CD4-positive, alpha-beta memory T cell (primary cell): ENCODE data around the gene TNKS2. TPM values are rescaled to one million over a fixed set of nuclear protein-coding genes. Genes with fewer than 3 reads are reported as not detected.
A peak's percentile ranks its signal among the peaks of the same experiment; 100 is the strongest.

ENCODE experiments used
- CTCF ChIA-PET: fragments of 350-600 bp; sonication (Branson Sonifier 250); formaldehyde crosslinking; loops from one replicate; lab custom pipeline; 2021; ENCODE audit warnings: inconsistent platforms; ENCODE audit not compliant: partially characterized antibody; lab: Charles Lee
- POLR2A ChIA-PET: fragments of 350-600 bp; sonication (Branson Sonifier 250); formaldehyde crosslinking; loops from one replicate; lab custom pipeline; 2021; ENCODE audit not compliant: partially characterized antibody; lab: Charles Lee
- DNase-seq, 5 donors: peaks; one replicate each; pipeline versions ENCODE4 v3.0.0 to v3.0.0-alpha.2; 2020 to 2022; ENCODE audit warnings: mixed read lengths in 1 of 5
- H3K27ac ChIP-seq: one replicate; pipeline ENCODE4 v1.7.0; 2013; ENCODE audit warnings: low read depth, low read length
- H3K27me3 ChIP-seq: 2 replicates; pipeline ENCODE4 v1.7.0; 2013; ENCODE audit warnings: mild to moderate bottlenecking, low read length, moderate library complexity; ENCODE audit not compliant: insufficient read depth
- H3K36me3 ChIP-seq: 2 replicates; pipeline ENCODE4 v1.7.0; 2013; ENCODE audit warnings: mild to moderate bottlenecking, low read length, moderate library complexity; ENCODE audit not compliant: insufficient read depth
- H3K4me1 ChIP-seq: 2 replicates; pipeline ENCODE4 v1.7.0; 2013; ENCODE audit warnings: mild to moderate bottlenecking, low read length, moderate library complexity; ENCODE audit not compliant: insufficient read depth
- H3K4me3 ChIP-seq, 2 donors: one replicate each; pipeline ENCODE4 v1.7.0; 2013; ENCODE audit warnings: low read length in 2 of 2, mild to moderate bottlenecking in 1 of 2
- H3K9me3 ChIP-seq, 2 donors: one replicate each; pipeline ENCODE4 v1.7.0; 2013; ENCODE audit warnings: low read length in 2 of 2, control low read depth in 1 of 2; ENCODE audit not compliant: control insufficient read depth in 1 of 2
- H3K27ac Mint-ChIP-seq, 7 donors: one replicate each; pipeline ENCODE4 v1.8.0; 2020 to 2021; ENCODE audit warnings: mixed read lengths in 7 of 7, mild to moderate bottlenecking in 6 of 7, inconsistent platforms in 3 of 7, moderate library complexity in 3 of 7
- H3K27me3 Mint-ChIP-seq, 2 donors: one replicate each; pipeline ENCODE4 v1.8.0; 2020 to 2021; ENCODE audit warnings: mixed read lengths in 2 of 2
- H3K36me3 Mint-ChIP-seq, 2 donors: one replicate each; pipeline ENCODE4 v1.8.0; 2020 to 2021; ENCODE audit warnings: mixed read lengths in 2 of 2, inconsistent platforms in 1 of 2, mild to moderate bottlenecking in 1 of 2
- H3K4me1 Mint-ChIP-seq, 4 donors: one replicate each; pipeline ENCODE4 v1.8.0; 2020 to 2021; ENCODE audit warnings: mixed read lengths in 4 of 4, mild to moderate bottlenecking in 1 of 4
- H3K4me3 Mint-ChIP-seq, 8 donors: one replicate each; pipeline ENCODE4 v1.8.0; 2020 to 2021; ENCODE audit warnings: mixed read lengths in 8 of 8, mild to moderate bottlenecking in 7 of 8, moderate library complexity in 6 of 8, inconsistent platforms in 3 of 8
- H3K9me3 Mint-ChIP-seq, 8 donors: one replicate each; pipeline ENCODE4 v1.8.0; 2020 to 2021; ENCODE audit warnings: mixed read lengths in 8 of 8, mild to moderate bottlenecking in 5 of 8, inconsistent platforms in 3 of 8, moderate library complexity in 1 of 8
- intact Hi-C: fragments of 100-400 bp; cut with micrococcal nuclease; formaldehyde crosslinking; loops from one replicate; pipeline ENCODE4 v1.15.1; 2023
- polyA plus RNA-seq, 2 donors: library from polyadenylated mRNA; unstranded; fragments of 300-500 nt; fragmentation: Illumina TruSeq; gene quantifications; one replicate each; pipeline ENCODE4 v1.2.3, GENCODE V29; 2021
- total RNA-seq, 2 experiments: library from RNA; stranded (reverse); gene quantifications; one replicate each; pipeline ENCODE4 v1.2.3, GENCODE V29; 2021

Gene TNKS2
- total and polyA plus RNA-seq, 4 experiments from 2014 or later: 18.7 to 70.0 (median 48.1) TPM

DNA sequence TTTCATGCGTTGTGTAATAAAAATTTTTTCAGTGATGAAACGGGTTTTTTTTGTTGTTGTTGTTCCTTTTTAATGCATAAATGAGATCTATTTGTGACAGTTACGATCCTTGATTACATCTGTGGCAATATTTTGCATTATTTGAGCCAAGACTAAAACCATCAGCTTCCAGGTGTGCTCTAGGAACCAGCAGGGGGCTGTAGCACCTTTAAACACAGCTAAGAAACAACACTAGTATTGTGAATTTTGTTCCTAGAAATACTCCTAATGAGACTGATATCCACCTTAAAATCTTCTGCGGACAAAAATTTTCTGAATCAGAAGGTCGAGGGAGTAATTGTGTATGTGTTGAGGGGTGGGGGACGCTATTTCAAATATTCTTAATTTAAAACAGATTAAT lies 58.4 kb downstream of the TNKS2 start:
- Histone ChIP-seq H3K36me3 (peaks cover 59% of the 10 kb centered on the region), H3K9me3 (no peaks in the 10 kb centered on the region), H3K4me3 (no peak overlapping the region), H3K27ac (no peak overlapping the region), H3K27me3 (no peaks in the 10 kb centered on the region), H3K4me1 (no peaks in the 10 kb centered on the region)
- no peak for DNase-seq
- Mint-ChIP-seq H3K4me3 (no peak overlapping the region), H3K36me3 (peaks cover 52 to 79% of the 10 kb centered on the region in 2 donors), H3K27ac (peak overlapping the region in 2 of 7 donors; percentile 51 to 65), H3K4me1 (peaks cover 0 to 3% (median 0%) of the 10 kb centered on the region in 4 donors), H3K9me3 (no peaks in the 10 kb centered on the region), H3K27me3 (no peaks in the 10 kb centered on the region)
- intact Hi-C loops: loop anchor here (1.0 to 10.0 kb wide), 3 partner anchors 39 to 92 kb away; no protein-coding TSS in a partner anchor
- CTCF ChIA-PET: no interaction called here
- POLR2A ChIA-PET: interaction anchor here (0.9 to 1.4 kb wide), 2 partner anchors 52 to 58 kb away, joined by 3 to 4 read pairs; partner anchors contain the start of gene TNKS2

DNA sequence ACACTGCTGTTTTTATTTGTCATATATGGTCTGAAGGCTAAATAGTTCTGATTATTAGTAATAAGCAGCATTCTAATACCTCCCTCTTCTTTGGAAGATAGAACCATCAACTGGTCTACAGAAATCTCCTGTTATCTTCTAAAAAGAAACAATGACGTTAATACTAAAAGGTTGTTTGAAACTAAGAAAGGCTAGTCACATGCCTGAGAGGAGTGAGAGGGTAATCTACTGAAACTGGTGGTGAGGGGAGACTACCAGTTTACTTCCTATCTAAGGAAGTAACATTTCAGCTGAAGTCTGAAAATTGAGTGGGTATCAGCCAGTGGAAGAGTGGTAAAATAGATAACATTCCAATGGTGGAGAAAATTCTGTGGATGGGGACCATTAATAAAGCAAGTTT lies 62.7 kb downstream of the TNKS2 start:
- H3K27ac ChIP-seq: no peak overlapping the region
- no peaks in the 10 kb centered on the region for H3K4me1 ChIP-seq
- intact Hi-C loops: no loop called here
- POLR2A ChIA-PET: no interaction called here
- no peak overlapping the region for H3K4me3 ChIP-seq
- Mint-ChIP-seq H3K4me3 (no peak overlapping the region), H3K27ac (peak overlapping the region in 2 of 7 donors; percentile 55 to 69), H3K4me1 (peaks cover 0 to 3% (median under 1%) of the 10 kb centered on the region in 4 donors), H3K9me3 (no peaks in the 10 kb centered on the region), H3K36me3 (peaks cover 56 to 85% of the 10 kb centered on the region in 2 donors), H3K27me3 (no peaks in the 10 kb centered on the region)
- no peaks in the 10 kb centered on the region for H3K9me3 ChIP-seq
- H3K36me3 ChIP-seq: peaks cover 48% of the 10 kb centered on the region
- no peak for DNase-seq
- CTCF ChIA-PET: interaction anchor here (1.9 kb wide), 1 partner anchor 52 kb away, joined by 4 read pairs; no protein-coding TSS in a partner anchor
- no peaks in the 10 kb centered on the region for H3K27me3 ChIP-seq

- ChIA-PET POLR2A (no interaction called here), CTCF (interaction anchor here (1.0 kb wide), 1 partner anchor 15 kb away, joined by 3 read pairs; no protein-coding TSS in a partner anchor)
- Mint-ChIP-seq H3K36me3 (peaks cover 36 to 58% of the 10 kb centered on the region in 2 donors), H3K27ac (no peak overlapping the region), H3K27me3 (no peaks in the 10 kb centered on the region), H3K4me3 (no peak overlapping the region), H3K4me1 (peaks cover 0 to 1% (median 0%) of the 10 kb centered on the region in 4 donors), H3K9me3 (no peaks in the 10 kb centered on the region)
- intact Hi-C loops: no loop called here
- Histone ChIP-seq H3K4me1 (no peaks in the 10 kb centered on the region), H3K4me3 (no peak overlapping the region), H3K9me3 (no peaks in the 10 kb centered on the region), H3K27me3 (no peaks in the 10 kb centered on the region), H3K36me3 (peaks cover 25% of the 10 kb centered on the region), H3K27ac (no peak overlapping the region)
- no peak for DNase-seq
These were observed 65.9 kb downstream of the TNKS2 start for GRCh38 chr10:91864099-91864498.

GRCh38 chr10:91864744-91865143 lies 66.5 kb downstream of the TNKS2 start:
- intact Hi-C loops: no loop called here
- peaks cover 36 to 52% of the 10 kb centered on the region in 2 donors for H3K36me3 Mint-ChIP-seq

GRCh38 chr10:91865562-91866081 lies 67.4 kb downstream of the TNKS2 start:
- no peaks in the 10 kb centered on the region for H3K9me3 ChIP-seq
- Mint-ChIP-seq H3K4me1 (peaks cover 0 to 1% (median 0%) of the 10 kb centered on the region in 4 donors), H3K27ac (no peak overlapping the region), H3K36me3 (peaks cover 31 to 44% of the 10 kb centered on the region in 2 donors), H3K27me3 (no peaks in the 10 kb centered on the region), H3K4me3 (no peak overlapping the region), H3K9me3 (no peaks in the 10 kb centered on the region)
- no peaks in the 10 kb centered on the region for H3K4me1 ChIP-seq
- no peak for DNase-seq
- CTCF ChIA-PET: no interaction called here
- peaks cover 12% of the 10 kb centered on the region for H3K36me3 ChIP-seq
- intact Hi-C loops: no loop called here
- H3K27me3 ChIP-seq: no peaks in the 10 kb centered on the region
- H3K27ac ChIP-seq: no peak overlapping the region
- POLR2A ChIA-PET: interaction anchor here (1.0 kb wide), 1 partner anchor 69 kb away, joined by 3 read pairs; no protein-coding TSS in a partner anchor
- H3K4me3 ChIP-seq: no peak overlapping the region

More at GRCh38 chr10:91864744-91865143, 66.5 kb downstream of the TNKS2 start:
- Histone ChIP-seq H3K36me3 (peaks cover 20% of the 10 kb centered on the region), H3K9me3 (no peaks in the 10 kb centered on the region), H3K27ac (no peak overlapping the region), H3K27me3 (no peaks in the 10 kb centered on the region), H3K4me3 (no peak overlapping the region), H3K4me1 (no peaks in the 10 kb centered on the region)
- no peaks in the 10 kb centered on the region for H3K27me3 Mint-ChIP-seq
- DNase-seq: no peak
- H3K9me3 Mint-ChIP-seq: no peaks in the 10 kb centered on the region
- ChIA-PET CTCF (no interaction called here), POLR2A (interaction anchor here (0.6 to 1.0 kb wide), 2 partner anchors 61 to 69 kb away, joined by 3 to 4 read pairs; no protein-coding TSS in a partner anchor)
- H3K4me3 Mint-ChIP-seq: no peak overlapping the region
- peak overlapping the region in 1 of 7 donors; percentile 54 for H3K27ac Mint-ChIP-seq
- peaks cover 0 to 1% (median 0%) of the 10 kb centered on the region in 4 donors for H3K4me1 Mint-ChIP-seq

DNA sequence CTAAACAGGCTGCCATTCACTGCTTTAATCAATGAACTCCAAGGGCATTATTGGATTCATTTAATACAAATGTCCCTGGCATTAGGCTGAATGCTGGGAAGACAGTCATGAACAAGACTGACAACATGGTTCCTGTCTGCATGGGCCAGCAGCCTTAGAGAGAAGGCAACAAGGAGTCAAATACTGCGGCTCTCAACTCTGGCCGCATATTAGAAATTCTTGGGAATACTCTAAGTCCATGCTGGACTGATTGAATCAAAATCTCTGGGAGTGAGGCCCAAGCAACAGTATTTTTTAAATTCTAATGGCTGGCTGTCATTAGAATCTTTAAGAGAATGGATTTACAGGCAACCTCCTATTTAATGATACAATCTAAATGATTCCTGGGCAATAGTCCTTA lies 76.9 kb downstream of the TNKS2 start:
- Histone ChIP-seq H3K9me3 (no peaks in the 10 kb centered on the region), H3K4me3 (no peak overlapping the region), H3K27ac (no peak overlapping the region), H3K4me1 (no peaks in the 10 kb centered on the region), H3K36me3 (no peaks in the 10 kb centered on the region), H3K27me3 (no peaks in the 10 kb centered on the region)
- H3K4me3 Mint-ChIP-seq: no peak overlapping the region
- H3K27me3 Mint-ChIP-seq: no peaks in the 10 kb centered on the region
- no peak for DNase-seq
- peak overlapping the region in 1 of 7 donors; percentile 54 for H3K27ac Mint-ChIP-seq
- H3K4me1 Mint-ChIP-seq: no peaks in the 10 kb centered on the region
- H3K9me3 Mint-ChIP-seq: no peaks in the 10 kb centered on the region
- ChIA-PET CTCF (no interaction called here), POLR2A (no interaction called here)
- no peaks in the 10 kb centered on the region for H3K36me3 Mint-ChIP-seq
- intact Hi-C loops: no loop called here

DNA sequence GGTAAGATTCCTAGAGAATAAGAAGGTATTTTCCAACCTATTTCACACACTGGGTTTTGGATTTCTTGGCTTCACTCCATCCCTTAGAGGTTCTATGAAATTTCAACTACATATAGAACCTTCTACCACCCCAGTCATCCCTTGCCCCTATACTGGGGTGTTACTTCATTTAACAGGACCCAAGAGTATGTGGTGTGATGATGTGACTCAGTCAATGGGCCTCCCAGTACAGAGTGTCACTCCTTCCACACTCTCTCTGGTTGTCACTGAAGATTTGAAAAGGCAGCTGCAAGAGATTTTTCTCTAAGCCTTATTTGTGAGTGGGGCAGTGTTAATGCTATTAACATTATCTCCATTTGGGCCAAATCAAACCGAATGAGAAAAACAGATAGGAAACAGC lies 77.6 kb downstream of the TNKS2 start:
- Mint-ChIP-seq H3K4me3 (no peak overlapping the region), H3K27ac (no peak overlapping the region), H3K36me3 (no peaks in the 10 kb centered on the region), H3K27me3 (no peaks in the 10 kb centered on the region), H3K4me1 (no peaks in the 10 kb centered on the region), H3K9me3 (peaks cover 0 to under 1% (median 0%) of the 10 kb centered on the region in 8 donors)
- Histone ChIP-seq H3K36me3 (no peaks in the 10 kb centered on the region), H3K4me3 (no peak overlapping the region), H3K4me1 (no peaks in the 10 kb centered on the region), H3K27ac (no peak overlapping the region), H3K27me3 (no peaks in the 10 kb centered on the region), H3K9me3 (no peaks in the 10 kb centered on the region)
- ChIA-PET CTCF (no interaction called here), POLR2A (no interaction called here)
- DNase-seq: no peak
- intact Hi-C loops: no loop called here
